Neural progenitor cell (in vitro differentiated cells): ENCODE data around the gene DCC.

Source experiments
- CTCF ChIP-seq: fragments of 200-600 bp; sonication (generic); IDR thresholded peaks from 2 replicates; pipeline ENCODE4 v1.5.1; 2017; ENCODE audit warnings: antibody characterized with exemption, mild to moderate bottlenecking
- EZH2phosphoT487 ChIP-seq: fragments of 200-600 bp; sonication (generic); IDR thresholded peaks from 2 replicates; pipeline ENCODE4 v1.6.1; 2017; ENCODE audit warnings: antibody characterized with exemption

GRCh38 chr18:53417003-53417402 is 1077.0 kb downstream of the DCC start:
- TF ChIP-seq CTCF, result no peak
- TF ChIP-seq EZH2phosphoT487, result no peak
